Smooth muscle cell (in vitro differentiated cells): ENCODE results near the gene WDR90. TPM values are rescaled to one million over a fixed set of nuclear protein-coding genes. Genes with fewer than 3 reads are reported as not detected.

Source experiments
- DNase-seq: peaks from one replicate; lab custom pipeline; 2025; ENCODE audit not compliant: unreplicated experiment; lab: John Stamatoyannopoulos, UW
- H2AFZ ChIP-seq: fragments of 200-600 bp; sonication (generic); 2 replicates; pipeline ENCODE4 v1.6.0; 2016; ENCODE audit warnings: antibody characterized with exemption, low read depth, mild to moderate bottlenecking
- H3F3A ChIP-seq: fragments of 200-600 bp; sonication (generic); 2 replicates; pipeline ENCODE4 v1.6.0; 2017; ENCODE audit warnings: antibody characterized with exemption, low read depth
- H3K27ac ChIP-seq: fragments of 200-600 bp; sonication (generic); 2 replicates; pipeline ENCODE4 v1.5.1; 2016; ENCODE audit warnings: low read depth, mild to moderate bottlenecking
- H3K27me3 ChIP-seq: fragments of 200-600 bp; sonication (generic); 2 replicates; pipeline ENCODE4 v1.6.1; 2016; ENCODE audit warnings: low read depth, mild to moderate bottlenecking
- H3K36me3 ChIP-seq: fragments of 200-600 bp; sonication (generic); 2 replicates; pipeline ENCODE4 v1.5.1; 2016; ENCODE audit warnings: low read depth
- H3K4me1 ChIP-seq: fragments of 200-600 bp; sonication (generic); 2 replicates; pipeline ENCODE4 v1.5.1; 2016; ENCODE audit warnings: low read depth
- H3K4me2 ChIP-seq: fragments of 200-600 bp; sonication (generic); 2 replicates; pipeline ENCODE4 v1.6.0; 2016; ENCODE audit warnings: mild to moderate bottlenecking
- H3K4me3 ChIP-seq: fragments of 200-600 bp; sonication (generic); 2 replicates; pipeline ENCODE4 v1.5.1; 2016; ENCODE audit warnings: mild to moderate bottlenecking
- H3K79me2 ChIP-seq: fragments of 200-600 bp; sonication (generic); 2 replicates; pipeline ENCODE4 v1.6.0; 2016; ENCODE audit warnings: low read depth, mild to moderate bottlenecking
- H3K9ac ChIP-seq: fragments of 200-600 bp; sonication (generic); 2 replicates; pipeline ENCODE4 v1.6.0; 2016; ENCODE audit warnings: low read depth
- H3K9me3 ChIP-seq: fragments of 200-600 bp; sonication (generic); replicated peaks from 2 replicates; pipeline ENCODE4 v1.5.1; 2016; ENCODE audit warnings: low read depth
- H4K20me1 ChIP-seq: fragments of 200-600 bp; sonication (generic); 2 replicates; pipeline ENCODE4 v1.6.0; 2016; ENCODE audit warnings: low read depth
- WGBS: methylation state at CpG from one replicate; pipeline ENCODE4 v1.1.7; 2016; ENCODE audit warnings: low lambda C conversion rate; 5-methylcytosine and 5-hydroxymethylcytosine counted together
- polyA plus RNA-seq: library from polyadenylated mRNA; unstranded; fragments of >200 nt; fragmentation: Nextera tagmentation; extraction: Ambion mirVana; gene quantifications from 2 replicates; pipeline ENCODE4 v1.2.1, GENCODE V29; 2016
- total RNA-seq: library from RNA; depleted of rRNA; stranded (reverse); fragments of >200 nt; gene quantifications from 2 replicates; pipeline ENCODE4 v1.2.3, GENCODE V29; 2014
- TF ChIP-seq, protein P1 (sequence below): fragments of 200-600 bp; sonication (generic); IDR thresholded peaks from 2 replicates; pipeline ENCODE4 v1.5.1; 2017; ENCODE audit warnings: borderline replicate concordance, mild to moderate bottlenecking, antibody characterized with exemption; ENCODE audit not compliant: insufficient read depth, poor library complexity, severe bottlenecking

WDR90 gene
- total and polyA plus RNA-seq, 2 experiments from 2014 or later: 8.4 to 10.4 TPM

DNA sequence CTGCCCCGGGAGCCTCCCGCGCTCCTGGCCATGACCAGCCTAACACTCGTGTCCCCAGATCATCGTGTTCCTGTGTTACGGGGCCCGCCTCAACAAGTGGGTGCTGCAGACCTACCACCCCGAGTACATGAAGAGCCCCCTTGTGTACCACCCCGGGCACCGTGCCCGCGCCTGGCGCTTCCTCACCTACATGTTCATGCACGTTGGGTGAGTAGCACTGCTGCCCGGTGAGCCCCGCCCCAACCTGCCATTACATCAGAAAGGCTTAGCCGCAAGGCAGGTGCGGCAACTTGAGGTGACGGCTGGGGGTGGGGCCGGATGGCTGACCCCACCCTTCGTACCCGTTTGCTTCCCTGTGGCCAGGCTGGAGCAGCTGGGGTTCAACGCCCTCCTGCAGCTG lies 27.7 kb downstream of the WDR90 start:
- Histone ChIP-seq H4K20me1 (peaks cover 31% of the 10 kb centered on the region), H3K36me3 (no peaks in the 10 kb centered on the region), H3F3A (peaks cover 4% of the 10 kb centered on the region), H2AFZ (no peak overlapping the region), H3K4me2 (no peak overlapping the region), H3K9ac (no peak overlapping the region), H3K4me3 (no peak overlapping the region), H3K9me3 (no peaks in the 10 kb centered on the region), H3K79me2 (peaks cover 14% of the 10 kb centered on the region), H3K27me3 (no peaks in the 10 kb centered on the region), H3K27ac (no peak overlapping the region), H3K4me1 (peaks cover 15% of the 10 kb centered on the region)
- DNase-seq: no peak
- WGBS: 89% methylated on average over 19 of the region's 23 CpGs
- TF ChIP-seq, protein P1, sequence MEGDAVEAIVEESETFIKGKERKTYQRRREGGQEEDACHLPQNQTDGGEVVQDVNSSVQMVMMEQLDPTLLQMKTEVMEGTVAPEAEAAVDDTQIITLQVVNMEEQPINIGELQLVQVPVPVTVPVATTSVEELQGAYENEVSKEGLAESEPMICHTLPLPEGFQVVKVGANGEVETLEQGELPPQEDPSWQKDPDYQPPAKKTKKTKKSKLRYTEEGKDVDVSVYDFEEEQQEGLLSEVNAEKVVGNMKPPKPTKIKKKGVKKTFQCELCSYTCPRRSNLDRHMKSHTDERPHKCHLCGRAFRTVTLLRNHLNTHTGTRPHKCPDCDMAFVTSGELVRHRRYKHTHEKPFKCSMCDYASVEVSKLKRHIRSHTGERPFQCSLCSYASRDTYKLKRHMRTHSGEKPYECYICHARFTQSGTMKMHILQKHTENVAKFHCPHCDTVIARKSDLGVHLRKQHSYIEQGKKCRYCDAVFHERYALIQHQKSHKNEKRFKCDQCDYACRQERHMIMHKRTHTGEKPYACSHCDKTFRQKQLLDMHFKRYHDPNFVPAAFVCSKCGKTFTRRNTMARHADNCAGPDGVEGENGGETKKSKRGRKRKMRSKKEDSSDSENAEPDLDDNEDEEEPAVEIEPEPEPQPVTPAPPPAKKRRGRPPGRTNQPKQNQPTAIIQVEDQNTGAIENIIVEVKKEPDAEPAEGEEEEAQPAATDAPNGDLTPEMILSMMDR: no peak

DNA sequence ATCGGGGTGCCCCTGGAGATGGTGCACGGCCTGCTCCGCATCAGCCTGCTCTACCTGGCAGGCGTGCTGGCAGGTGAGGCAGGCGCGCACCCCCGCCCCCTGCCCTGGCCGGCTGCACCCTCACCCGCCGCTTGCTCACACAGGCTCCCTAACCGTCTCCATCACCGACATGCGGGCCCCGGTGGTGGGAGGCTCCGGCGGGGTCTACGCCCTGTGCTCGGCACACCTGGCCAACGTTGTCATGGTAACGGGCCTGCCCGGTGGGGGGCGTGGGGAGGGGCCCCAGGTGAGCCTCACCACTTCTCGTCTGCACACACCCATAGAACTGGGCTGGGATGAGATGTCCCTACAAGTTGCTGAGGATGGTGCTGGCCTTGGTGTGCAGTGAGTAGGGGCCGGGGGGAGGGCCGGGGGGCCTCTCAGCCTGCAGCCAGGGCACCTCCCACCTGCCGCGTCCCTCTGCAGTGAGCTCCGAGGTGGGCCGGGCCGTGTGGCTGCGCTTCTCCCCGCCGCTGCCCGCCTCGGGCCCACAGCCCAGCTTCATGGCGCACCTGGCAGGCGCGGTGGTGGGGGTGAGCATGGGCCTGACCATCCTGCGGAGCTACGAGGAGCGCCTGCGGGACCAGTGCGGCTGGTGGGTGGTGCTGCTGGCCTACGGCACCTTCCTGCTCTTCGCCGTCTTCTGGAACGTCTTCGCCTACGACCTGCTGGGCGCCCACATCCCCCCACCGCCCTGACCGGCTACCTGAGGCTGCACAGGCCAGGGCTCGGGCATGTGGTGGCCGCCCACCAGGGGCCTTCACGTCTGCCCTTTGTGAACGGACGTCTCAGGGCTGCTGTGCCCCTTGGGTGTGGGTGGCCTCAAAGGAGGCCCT lies 28.4 kb downstream of the WDR90 start:
- H3K4me2 ChIP-seq: no peak overlapping the region
- TF ChIP-seq, protein P1: no peak
- no peak overlapping the region for H3K27ac ChIP-seq
- no peaks in the 10 kb centered on the region for H3K9me3 ChIP-seq
- peaks cover 4% of the 10 kb centered on the region for H3F3A ChIP-seq
- H4K20me1 ChIP-seq: peaks cover 31% of the 10 kb centered on the region
- H3K27me3 ChIP-seq: no peaks in the 10 kb centered on the region
- H3K36me3 ChIP-seq: no peaks in the 10 kb centered on the region
- H3K4me1 ChIP-seq: peaks cover 15% of the 10 kb centered on the region
- 94% methylated on average over 45 of the region's 57 CpGs for WGBS
- no peak overlapping the region for H2AFZ ChIP-seq
- no peak overlapping the region for H3K4me3 ChIP-seq
- peaks cover 20% of the 10 kb centered on the region for H3K79me2 ChIP-seq
- no peak for DNase-seq
- no peak overlapping the region for H3K9ac ChIP-seq

DNA sequence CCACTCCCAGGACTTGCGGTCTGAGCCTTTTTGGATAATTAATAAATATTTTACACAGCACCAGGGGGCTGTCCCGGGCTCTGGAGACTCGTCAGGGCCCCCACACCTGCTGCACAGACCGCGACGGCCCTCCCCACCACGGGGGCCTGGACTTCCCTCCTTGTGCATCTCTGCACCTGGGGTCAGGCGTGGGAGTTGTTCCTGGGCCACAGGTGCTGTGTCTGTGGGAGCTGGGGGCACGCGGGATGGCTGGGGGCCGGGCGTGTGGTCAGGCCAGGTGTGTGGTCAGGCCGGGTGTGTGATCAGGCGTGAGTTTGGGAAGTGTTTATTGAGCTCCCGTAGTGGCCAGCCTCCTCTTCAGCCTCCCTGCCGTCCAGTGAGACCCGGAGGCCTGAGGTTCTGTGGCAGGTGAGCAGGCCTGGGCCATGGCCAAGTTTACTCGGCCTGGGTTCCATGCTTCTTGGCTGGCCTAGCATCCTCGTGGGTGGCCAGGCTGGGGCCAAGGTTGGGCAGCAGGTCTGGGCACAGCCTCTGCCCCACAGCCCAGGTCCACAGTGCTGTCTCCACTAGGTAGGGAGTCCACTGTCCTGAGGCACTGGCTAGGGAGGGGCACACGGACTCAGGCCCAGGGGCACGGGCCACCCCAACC lies 29.2 kb downstream of the WDR90 start:
- H3K4me2 ChIP-seq: peak overlapping the region; percentile 83
- H3K9ac ChIP-seq: no peak overlapping the region
- peaks cover 20% of the 10 kb centered on the region for H3K4me1 ChIP-seq
- H3K36me3 ChIP-seq: no peaks in the 10 kb centered on the region
- DNase-seq: no peak
- H4K20me1 ChIP-seq: peaks cover 37% of the 10 kb centered on the region
- H3F3A ChIP-seq: peaks cover 4% of the 10 kb centered on the region
- no peaks in the 10 kb centered on the region for H3K9me3 ChIP-seq
- TF ChIP-seq, protein P1: no peak
- 95% methylated on average over 19 of the region's 21 CpGs for WGBS
- H3K4me3 ChIP-seq: no peak overlapping the region
- no peaks in the 10 kb centered on the region for H3K27me3 ChIP-seq
- peaks cover 28% of the 10 kb centered on the region for H3K79me2 ChIP-seq
- H3K27ac ChIP-seq: no peak overlapping the region
- no peak overlapping the region for H2AFZ ChIP-seq
